ENCODE data around the gene GNG13. TPM values are rescaled to one million over a fixed set of nuclear protein-coding genes. Genes with fewer than 3 reads are reported as not detected.

The GNG13 gene
- total and polyA plus RNA-seq, 2 of the 4 experiments (the other 2 are of a cell fraction): not detected

DNA sequence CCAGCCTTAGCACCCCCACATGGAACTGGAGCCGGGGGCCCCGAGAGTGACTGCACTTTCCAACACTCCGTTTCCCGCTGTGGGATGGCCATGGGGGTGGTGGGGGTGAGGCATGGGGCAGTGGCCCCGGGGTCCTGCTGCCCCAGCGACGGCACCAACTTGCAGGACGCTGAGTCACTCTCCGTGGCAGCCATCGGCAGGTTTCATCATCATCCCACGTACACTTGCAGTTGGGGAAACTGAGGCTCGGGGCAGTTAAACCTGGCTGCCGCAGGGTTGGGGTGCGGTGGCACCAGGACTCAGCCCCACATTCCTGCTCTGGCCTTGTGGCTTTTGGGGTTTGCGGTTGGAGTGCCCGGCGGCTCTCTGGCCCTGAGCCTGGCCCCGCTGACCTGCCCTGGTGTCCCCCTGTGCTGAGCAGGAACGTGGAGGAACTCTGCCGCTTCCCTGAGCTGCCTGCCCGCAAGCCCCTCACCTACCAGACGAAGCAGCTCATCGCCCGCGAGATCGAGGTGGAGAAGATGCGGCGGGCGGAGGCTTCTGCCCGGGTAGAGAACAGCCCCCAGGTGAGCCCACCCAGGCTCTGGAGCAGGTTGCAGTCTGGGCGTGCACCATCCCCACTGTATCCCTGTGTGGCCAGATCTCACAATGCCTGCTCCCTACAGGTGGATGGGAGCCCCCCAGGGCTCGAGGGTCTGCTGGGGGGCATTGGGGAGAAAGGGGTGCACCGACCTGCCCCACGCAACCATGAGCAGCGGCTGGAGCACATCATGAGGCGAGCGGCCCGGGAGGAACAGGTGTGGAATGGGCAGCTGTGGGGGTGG, 4.0 kb downstream of the GNG13 start:
- ChIA-PET POLR2A (ENCODE audit: unreplicated experiment) (no interaction called here), CTCF (no interaction called here)
- Histone ChIP-seq H3K4me3 (ENCODE audit: insufficient read depth, low read depth, low read length) (no peak overlapping the region), H3K9ac (ENCODE audit: low read depth, low read length) (no peak overlapping the region), H2BK120ac (ENCODE audit: low read depth, low read length) (no peak overlapping the region), H2BK20ac (ENCODE audit: low read depth, low read length) (no peak overlapping the region), H4K8ac (ENCODE audit: low read depth in 2 of 2, low read length in 2 of 2) (no peak overlapping the region), H3K56ac (ENCODE audit: extremely low read depth, insufficient read depth, low read length) (no peak overlapping the region), H3K27me3 (ENCODE audit: control insufficient read depth, insufficient read depth, low read length) (peaks cover 18% of the 10 kb centered on the region), H4K5ac (ENCODE audit: low read depth, low read length) (no peak overlapping the region), H2BK15ac (ENCODE audit: low read depth, low read length) (no peak overlapping the region), H2AFZ (replicated peaks; ENCODE audit: low read length, poor library complexity) (no peak overlapping the region), H2BK5ac (ENCODE audit: low read depth, low read length, poor library complexity, severe bottlenecking) (no peak overlapping the region), H2AK5ac (ENCODE audit: low read depth, low read length) (no peak overlapping the region), H4K91ac (ENCODE audit: insufficient read depth, low read depth, low read length) (no peak overlapping the region), H3K4me2 (ENCODE audit: low read depth, low read length) (no peak overlapping the region), H2AK9ac (replicated peaks; ENCODE audit: low read depth, low read length, poor library complexity) (no peak overlapping the region), H3K4ac (ENCODE audit: low read depth, low read length) (no peak overlapping the region), H3K14ac (replicated peaks; ENCODE audit: low read depth, low read length) (no peak overlapping the region), H3K4me1 (ENCODE audit: control insufficient read depth, insufficient read depth, low read length) (no peaks in the 10 kb centered on the region), H3K9me3 (ENCODE audit: control insufficient read depth, insufficient read depth, low read length) (no peaks in the 10 kb centered on the region), H3K9me1 (ENCODE audit: insufficient read depth, low read length) (no peaks in the 10 kb centered on the region), H3K18ac (ENCODE audit: low read depth, low read length) (no peak overlapping the region), H3K79me1 (ENCODE audit: low read depth in 1 of 2, low read length in 2 of 2) (no peaks in the 10 kb centered on the region), H3K27ac (ENCODE audit: insufficient read depth, low read length) (no peak overlapping the region), H3K36me3 (ENCODE audit: control insufficient read depth, insufficient read depth, low read length) (peaks cover 6% of the 10 kb centered on the region; the same call in 1 of the 2 replicates), H4K20me1 (ENCODE audit: insufficient read depth, low read length) (no peaks in the 10 kb centered on the region), H3K23ac (ENCODE audit: low read depth, low read length) (no peak overlapping the region)
- no TSS peak for BruUV-seq (replicated peaks)
- ATAC-seq (ENCODE audit: low read depth) (no peak), DNase-seq (no peak)
- TF ChIP-seq RCOR1 (IDR thresholded peaks at IDR 0.05; ENCODE audit: insufficient replicate concordance, low read length) (no peak), MAFK (IDR thresholded peaks at IDR 0.05; ENCODE audit: low read depth, low read length) (no peak), NFE2L2 (IDR thresholded peaks at IDR 0.05; ENCODE audit: low read depth, low read length) (no peak), BHLHE40 (IDR thresholded peaks at IDR 0.05; ENCODE audit: low read depth, low read length) (no peak), MXI1 (IDR thresholded peaks at IDR 0.05; ENCODE audit: borderline replicate concordance, low read depth, low read length) (no peak), FOS (IDR thresholded peaks at IDR 0.05; ENCODE audit: low read depth, low read length) (no peak), RFX5 (IDR thresholded peaks at IDR 0.05; ENCODE audit: low read depth, low read length) (no peak), CEBPB (IDR thresholded peaks at IDR 0.05; ENCODE audit: low read depth, low read length) (no peak), CHD1 (IDR thresholded peaks at IDR 0.05; ENCODE audit: low read depth, low read length) (no peak), POLR2A (IDR thresholded peaks at IDR 0.05; ENCODE audit: low read depth, low read length) (no peak), SMC3 (IDR thresholded peaks at IDR 0.05; ENCODE audit: low read depth, low read length) (no peak), MAZ (IDR thresholded peaks at IDR 0.05; ENCODE audit: borderline replicate concordance, low read depth, low read length) (no peak), RAD21 (IDR thresholded peaks at IDR 0.05; ENCODE audit: low read length) (no peak)
- TF ChIP-seq, protein P1, sequence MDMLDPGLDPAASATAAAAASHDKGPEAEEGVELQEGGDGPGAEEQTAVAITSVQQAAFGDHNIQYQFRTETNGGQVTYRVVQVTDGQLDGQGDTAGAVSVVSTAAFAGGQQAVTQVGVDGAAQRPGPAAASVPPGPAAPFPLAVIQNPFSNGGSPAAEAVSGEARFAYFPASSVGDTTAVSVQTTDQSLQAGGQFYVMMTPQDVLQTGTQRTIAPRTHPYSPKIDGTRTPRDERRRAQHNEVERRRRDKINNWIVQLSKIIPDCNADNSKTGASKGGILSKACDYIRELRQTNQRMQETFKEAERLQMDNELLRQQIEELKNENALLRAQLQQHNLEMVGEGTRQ (IDR thresholded peaks at IDR 0.05; ENCODE audit: low read depth, low read length): no peak
- TF ChIP-seq, protein P2, sequence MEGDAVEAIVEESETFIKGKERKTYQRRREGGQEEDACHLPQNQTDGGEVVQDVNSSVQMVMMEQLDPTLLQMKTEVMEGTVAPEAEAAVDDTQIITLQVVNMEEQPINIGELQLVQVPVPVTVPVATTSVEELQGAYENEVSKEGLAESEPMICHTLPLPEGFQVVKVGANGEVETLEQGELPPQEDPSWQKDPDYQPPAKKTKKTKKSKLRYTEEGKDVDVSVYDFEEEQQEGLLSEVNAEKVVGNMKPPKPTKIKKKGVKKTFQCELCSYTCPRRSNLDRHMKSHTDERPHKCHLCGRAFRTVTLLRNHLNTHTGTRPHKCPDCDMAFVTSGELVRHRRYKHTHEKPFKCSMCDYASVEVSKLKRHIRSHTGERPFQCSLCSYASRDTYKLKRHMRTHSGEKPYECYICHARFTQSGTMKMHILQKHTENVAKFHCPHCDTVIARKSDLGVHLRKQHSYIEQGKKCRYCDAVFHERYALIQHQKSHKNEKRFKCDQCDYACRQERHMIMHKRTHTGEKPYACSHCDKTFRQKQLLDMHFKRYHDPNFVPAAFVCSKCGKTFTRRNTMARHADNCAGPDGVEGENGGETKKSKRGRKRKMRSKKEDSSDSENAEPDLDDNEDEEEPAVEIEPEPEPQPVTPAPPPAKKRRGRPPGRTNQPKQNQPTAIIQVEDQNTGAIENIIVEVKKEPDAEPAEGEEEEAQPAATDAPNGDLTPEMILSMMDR (conservative IDR thresholded peaks at IDR 0.05; ENCODE audit: low read depth, low read length): no peak
- TF ChIP-seq, protein P3, sequence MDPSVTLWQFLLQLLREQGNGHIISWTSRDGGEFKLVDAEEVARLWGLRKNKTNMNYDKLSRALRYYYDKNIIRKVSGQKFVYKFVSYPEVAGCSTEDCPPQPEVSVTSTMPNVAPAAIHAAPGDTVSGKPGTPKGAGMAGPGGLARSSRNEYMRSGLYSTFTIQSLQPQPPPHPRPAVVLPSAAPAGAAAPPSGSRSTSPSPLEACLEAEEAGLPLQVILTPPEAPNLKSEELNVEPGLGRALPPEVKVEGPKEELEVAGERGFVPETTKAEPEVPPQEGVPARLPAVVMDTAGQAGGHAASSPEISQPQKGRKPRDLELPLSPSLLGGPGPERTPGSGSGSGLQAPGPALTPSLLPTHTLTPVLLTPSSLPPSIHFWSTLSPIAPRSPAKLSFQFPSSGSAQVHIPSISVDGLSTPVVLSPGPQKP (IDR thresholded peaks at IDR 0.05; ENCODE audit: borderline replicate concordance, low read depth, low read length): no peak
- in situ Hi-C loops (cut with MboI; ENCODE audit: low sequenced_read_pairs): no loop called here
- dilution Hi-C loops (cut with HindIII; ENCODE audit: low sequenced_read_pairs, unreplicated experiment): no loop called here
- intact Hi-C loops (cut with micrococcal nuclease): no loop called here
- WGBS, 2 experiments (ENCODE audit: extremely low coverage in 2 of 2, insufficient read length in 1 of 2): 98% methylated on average over 8 of the region's 38 CpGs; no CpG with 5 or more reads in 1 of the 2 experiments

All from IMR-90 (cell line).